ENCODE results near the gene AGMO.
A peak's percentile ranks its signal among the peaks of the same experiment; 100 is the strongest.

The AGMO gene

DNA sequence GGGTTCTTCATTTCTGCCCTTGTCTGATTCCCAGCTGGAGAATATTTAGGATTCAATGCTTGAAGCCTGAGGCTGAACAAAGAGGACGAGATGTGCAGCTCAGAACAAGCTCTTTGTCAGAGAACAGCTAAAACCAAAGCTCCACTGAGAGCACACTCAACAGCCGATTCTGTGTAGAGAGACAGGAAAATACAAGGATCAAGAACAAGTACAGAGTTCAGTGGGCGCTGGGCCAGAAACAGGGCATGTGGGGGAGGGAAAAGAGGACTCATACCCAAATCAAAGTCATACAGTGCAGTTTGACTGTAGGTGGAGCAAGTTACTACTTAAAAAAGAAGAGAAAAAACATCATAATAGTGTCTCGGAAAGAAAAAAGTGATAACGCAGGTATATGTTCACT is at the start of gene AGMO:
Gene AGMO (minus strand): TSS at position 181 of the 400 bp plus-strand sequence.
- no peak for DNase-seq

DNA sequence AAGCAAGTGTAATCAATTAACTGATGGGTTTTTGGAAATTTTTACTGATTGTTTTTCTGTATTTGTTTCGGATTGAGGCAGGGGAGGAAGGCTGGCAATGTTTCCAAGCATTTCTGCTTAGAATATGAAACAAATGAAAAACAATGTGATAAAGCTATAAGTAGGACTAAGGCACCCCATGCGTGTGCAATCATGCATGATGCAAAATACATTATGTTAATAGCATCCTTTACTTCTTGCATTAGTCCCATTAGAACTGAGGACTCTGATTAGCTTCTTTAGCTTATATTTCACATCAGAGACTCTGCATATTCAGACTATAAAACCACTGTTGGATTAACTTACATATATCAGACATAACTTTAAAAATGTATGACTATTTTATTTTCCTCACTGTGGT is 48.7 kb upstream of the AGMO start:
- no peak for DNase-seq

DNA sequence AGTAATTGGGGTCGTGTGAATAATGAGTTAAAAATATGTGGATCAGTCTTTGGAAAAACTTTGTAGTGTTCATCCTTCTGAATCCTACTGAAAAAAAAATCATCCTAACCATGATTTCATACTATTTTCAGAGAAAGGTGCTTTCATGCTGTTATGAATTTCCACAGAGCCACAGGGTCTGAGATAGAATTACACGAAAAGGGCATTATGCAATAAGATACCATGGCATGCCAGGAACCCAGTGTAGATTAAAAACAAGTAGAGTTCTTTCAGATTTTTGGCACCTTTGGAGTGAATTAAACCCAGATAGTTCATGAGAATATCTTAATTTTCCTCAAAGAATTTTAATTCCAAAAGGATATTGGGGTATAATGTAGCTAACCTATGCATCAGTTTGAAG is 47.5 kb upstream of the AGMO start:
- no peak for DNase-seq

DNA sequence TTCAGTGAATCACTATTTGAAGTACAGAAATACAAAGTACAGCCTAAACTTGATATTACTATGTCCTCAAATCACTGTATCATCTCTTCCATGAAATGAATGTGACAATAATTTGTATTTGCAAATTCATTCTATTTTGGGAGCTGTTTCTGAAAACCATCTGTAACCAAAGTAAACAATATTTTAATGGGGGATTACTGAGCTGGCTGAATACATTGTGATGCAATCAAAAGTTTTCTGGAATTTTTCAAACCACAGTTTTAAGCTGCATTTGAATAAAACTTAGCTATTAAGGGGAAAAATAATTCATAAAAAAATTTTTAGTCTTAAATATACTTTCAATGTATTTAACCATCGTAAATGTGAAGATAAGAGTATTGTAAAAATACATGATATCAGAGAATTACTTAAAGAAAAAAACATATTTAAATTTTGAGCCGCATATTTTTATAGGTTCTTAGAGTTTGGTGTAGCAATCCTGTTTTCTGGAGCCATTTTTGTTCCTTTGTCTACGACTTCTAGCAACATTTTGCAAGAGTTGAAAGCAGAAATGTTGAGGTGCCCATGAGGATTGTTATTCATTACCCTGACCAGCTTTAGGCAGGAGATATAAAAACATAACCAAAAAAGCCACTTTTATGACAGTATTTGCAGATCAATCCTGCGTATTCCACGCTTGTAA is 45.9 kb upstream of the AGMO start:
- no peak for DNase-seq

DNA sequence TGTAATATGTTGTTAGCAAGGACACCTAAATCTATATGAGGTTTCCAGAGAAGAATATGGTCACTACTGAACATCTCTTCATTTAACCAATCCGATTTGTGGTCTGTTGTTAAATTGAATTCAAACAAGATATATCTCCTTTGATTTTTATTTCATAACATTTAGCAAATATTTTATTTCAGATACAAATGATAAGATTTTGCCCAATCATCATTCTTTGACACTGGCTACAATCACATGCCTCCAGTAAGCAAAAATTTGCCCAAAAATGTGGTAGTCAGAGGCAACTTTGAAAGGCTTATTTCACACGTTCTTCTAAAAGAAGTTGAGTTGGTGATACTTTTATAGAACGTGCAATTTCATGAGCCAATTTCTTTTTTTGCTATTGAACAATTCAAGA is 44.7 kb upstream of the AGMO start:
- DNase-seq, result no peak

DNA sequence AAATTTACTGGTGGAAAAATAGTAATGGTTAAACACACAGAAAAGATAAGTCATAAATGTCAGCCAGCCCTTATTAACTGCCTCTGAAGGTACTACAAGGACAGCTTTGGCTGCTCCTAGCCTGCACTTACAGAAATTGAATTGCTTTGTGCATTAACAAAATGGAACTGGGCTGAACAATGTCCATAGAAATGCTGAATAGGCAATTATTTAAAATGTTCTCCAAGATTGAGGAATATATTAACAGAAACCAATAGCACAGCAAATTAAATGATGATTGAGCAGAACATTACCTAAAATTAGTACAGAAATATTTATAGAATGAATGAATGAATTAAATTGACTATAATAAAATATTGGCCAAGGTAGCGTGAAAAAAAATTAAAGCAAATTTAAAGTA is 42.4 kb upstream of the AGMO start:
- DNase-seq, result no peak

DNA sequence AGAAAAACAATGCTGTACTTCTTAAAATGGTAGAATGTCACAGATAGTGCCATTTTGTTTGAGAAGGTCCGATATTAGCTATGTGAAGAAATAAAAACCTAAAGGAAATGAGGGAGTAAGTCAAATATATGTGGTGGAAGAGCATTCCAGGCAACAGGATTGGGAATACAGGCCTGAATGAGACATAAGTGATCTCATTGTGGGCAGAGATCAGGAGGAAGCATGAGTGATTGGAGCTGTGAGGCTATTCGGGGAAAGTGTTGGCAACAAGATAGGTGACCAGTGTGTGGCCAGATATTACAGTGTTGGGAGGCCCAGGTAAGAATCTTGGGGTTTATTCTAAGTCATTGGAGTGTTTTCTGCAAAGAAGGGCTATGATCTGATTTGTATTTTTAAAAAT is 41.3 kb upstream of the AGMO start:
- DNase-seq, result no peak

DNA sequence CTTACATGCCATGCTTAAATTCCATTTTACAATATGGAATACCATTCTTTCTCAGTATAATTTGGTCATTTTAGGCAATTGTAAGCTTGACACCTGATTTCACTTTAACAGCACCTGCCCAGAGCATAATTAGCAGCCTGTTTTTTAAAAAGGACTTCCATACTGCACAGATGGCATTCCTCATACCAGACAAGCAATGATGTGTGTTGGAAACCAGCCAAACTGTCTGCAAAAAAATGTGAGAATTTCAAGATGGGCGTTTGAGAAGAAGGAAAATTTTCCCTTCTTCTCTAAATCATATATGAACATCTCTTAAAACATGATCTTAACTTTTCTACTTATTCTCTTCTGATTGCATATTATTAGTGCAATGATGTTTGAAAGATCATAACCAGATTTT is 40.4 kb upstream of the AGMO start:
- DNase-seq, result no peak

DNA sequence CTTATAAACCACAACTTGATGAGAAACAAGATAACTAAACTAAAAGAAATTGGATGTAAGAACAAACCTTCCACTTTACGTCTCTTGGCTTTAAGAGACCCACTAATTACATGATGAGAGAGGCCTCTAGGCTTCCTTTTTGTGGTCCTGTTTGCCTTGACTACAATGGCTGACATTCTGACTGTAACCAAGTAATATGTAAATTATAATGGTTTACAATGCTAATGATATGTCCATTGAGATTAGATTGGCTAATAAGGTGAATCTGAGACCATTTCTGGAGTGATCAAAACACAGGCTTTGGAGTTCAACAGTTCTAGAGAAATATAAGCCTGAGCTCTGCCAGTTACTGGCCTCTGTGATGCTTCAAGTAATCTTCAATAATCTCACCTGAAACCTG is 39.4 kb upstream of the AGMO start:
- no peak for DNase-seq

DNA sequence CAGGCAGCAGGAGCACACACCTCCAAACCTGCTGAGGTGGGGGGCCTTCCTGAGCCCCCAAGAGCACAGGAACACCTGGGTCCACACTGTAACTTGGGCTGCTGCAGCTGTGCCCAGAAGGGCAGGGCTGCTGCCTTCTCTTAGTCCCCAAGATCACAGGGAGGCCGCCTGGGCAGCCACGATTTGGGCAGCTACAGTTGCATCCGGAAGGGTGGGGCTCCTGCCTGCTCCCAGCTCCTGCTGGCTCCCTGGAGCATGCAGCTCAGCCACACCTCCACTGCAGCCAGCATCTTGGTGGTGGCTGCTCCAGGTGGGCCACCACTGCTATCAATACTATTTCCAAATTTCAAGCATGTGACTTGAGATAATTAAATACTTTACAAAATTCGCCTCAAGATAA is 38.5 kb upstream of the AGMO start:
- DNase-seq, result no peak

DNA sequence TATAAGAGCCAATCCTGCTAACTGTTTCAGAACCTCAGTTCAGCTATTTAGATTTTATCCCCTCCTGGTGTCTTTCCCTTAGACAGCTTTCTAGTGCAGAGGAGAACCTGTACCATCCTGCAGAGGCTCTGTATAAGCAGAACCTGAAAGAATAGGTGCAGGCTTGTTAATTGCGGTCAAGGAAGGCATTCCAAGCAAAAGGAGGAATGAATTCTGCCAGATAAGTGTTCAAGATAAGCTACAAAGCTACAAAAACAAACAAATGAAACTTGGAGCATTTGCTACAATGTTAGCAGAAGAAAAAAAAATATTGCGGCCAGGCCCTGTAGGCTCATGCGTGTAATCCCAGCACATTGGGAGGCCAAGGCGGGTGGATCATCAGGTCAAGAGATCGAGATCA is 32.6 kb upstream of the AGMO start:
- DNase-seq, result no peak

DNA sequence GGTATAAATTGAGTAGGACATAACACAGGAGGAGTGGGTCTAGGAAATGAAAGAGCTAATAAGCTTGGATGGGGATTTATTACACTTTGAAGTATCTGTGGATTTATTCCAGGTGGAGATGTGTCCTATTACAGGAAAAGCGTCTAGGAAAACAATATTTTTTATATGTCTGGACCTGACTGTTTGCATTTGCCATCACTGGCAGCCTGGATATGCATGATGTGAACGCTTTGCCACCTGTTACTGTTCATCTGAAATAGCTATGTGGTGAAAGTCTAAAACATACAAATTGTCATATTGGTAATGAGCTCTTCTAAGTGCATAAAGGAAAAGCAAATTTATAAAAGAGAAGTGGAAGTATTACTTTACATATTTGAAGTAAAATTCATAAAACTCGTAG is 31.6 kb upstream of the AGMO start:
- peak; percentile 65 for DNase-seq

DNA sequence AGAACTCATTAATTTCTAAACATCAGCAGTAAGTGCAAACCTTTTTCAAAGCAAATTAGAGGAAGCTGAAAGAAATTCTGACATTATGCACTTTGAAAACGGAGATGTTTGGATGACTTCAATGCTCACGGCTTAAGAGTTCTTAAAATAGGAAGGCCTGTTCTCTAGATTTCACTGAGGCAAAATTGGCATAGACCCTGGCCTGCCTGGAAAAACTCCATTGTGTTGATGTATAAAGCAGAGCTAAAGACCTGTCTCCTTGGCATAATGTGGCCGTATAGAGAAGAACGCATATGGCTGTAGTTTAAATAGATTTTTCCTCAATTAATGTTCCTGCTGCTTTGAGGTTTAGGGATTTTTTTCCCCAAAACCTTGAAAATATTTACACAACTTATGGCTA is 24.5 kb upstream of the AGMO start:
- no peak for DNase-seq

DNA sequence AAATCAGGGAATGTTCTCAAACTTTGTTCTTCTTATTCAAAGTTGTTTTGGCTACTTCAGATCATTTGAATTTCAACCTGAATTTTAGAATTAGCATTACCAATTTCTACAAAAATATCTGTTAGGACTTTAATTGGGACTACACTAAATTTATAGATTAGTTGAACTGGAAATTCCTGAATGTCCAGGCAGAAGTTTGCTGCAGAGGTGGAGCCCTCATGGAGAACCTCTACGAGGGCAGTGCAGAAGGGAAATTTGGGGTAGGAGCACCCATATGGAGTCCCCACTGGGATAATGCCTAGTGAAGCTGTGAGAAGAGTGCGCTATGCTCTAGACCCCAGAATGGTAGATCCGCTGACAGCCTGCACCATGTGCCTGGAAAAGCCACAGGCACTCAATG is 22.8 kb upstream of the AGMO start:
- DNase-seq, result no peak

DNA sequence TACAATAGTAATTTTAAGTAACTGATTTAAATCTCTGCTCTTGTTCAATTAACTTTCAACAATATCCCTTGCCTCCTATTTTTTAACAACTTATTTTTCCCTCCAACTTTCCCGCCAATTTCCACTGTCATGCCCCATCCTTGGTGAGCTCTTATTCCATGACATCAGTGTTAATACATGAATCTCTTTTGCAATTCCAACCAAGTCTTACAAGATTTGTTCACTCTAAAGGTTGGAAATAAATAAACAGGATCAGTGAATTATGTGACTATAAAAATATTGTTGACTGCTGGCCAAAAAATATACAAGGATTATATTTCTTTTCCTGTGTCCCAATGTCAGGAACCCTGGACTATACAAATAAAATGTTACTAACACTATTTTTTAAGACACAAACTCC is 21.0 kb upstream of the AGMO start:
- no peak for DNase-seq

DNA sequence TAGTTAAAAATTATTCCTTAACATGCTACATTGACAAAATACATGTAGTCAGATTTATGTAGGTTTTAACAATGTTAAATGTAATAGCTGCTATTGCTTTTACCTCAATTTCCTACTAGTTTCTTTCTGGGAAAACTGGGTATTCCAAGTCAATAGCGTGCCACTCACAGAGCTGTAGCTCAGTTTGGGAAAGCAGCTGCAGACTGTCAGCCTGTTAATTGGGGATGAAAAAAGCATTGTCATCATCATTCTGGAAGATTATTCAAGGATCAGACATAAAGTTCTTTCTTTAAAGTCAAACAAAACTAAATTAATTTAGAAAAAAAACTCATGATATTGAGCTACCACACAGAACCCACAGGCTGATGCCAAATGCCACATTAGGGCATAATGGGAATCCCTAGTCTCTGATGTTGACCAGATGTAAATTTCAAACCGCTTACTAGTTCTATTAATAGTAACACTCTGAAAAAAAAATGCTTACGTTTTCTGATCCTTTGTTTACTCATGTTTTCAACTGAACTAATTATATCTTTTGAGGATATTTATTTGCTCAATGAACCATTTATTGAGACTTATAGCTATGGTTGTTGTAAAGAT is 19.6 kb upstream of the AGMO start:
- peak; percentile 28 for DNase-seq

DNA sequence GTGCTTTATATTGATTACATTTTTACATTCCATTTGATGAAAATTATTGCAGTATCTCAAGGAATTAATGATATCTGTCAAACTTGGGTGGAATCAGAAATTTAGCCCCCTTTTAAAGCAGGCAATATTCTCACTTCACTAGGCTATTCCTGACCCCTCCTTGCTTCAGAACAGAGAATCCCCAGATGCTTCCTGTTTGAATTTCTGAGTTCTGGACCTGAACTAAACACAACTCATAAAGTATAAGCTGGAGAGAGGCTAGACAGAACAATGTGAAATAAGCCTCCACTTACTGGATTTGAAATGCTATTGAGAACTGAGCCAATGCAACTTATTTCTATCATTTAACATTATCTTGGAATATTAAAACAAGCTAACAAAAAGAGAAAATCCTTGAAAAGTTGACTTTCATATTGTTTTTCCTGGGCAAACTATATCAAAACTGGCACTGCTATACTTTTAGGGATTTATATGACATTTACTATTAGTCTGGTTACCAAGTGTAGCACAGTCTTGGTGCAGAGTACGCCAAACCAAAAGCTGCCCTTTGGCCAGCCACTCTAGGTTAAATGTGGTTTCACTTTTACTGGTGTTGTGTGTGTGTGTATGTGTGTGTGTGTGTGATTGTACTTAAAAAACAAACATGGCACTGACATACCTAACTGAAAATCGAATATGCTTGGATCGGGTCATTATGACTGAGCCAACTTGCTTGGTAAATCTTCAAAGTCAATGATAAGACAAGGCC is 19.0 kb upstream of the AGMO start:
- no peak for DNase-seq

DNA sequence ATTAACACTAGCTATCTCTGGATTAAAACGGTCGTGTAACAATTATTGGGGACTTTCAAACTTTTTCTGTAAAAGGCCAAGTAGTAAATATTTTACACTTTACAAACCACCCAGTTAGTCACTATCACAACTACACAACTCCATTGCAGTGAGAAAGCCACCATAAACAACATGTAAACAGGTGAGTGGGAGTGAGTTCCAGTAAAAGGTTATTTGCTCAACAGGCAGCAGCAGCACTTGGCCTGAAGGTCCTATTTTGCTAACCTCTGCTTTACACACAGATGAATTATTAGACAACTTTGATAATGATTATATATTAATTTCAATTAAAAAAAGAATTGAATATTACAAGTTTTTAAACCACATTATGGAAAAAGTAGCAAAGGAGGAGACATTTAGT is 15.8 kb upstream of the AGMO start:
- no peak for DNase-seq

DNA sequence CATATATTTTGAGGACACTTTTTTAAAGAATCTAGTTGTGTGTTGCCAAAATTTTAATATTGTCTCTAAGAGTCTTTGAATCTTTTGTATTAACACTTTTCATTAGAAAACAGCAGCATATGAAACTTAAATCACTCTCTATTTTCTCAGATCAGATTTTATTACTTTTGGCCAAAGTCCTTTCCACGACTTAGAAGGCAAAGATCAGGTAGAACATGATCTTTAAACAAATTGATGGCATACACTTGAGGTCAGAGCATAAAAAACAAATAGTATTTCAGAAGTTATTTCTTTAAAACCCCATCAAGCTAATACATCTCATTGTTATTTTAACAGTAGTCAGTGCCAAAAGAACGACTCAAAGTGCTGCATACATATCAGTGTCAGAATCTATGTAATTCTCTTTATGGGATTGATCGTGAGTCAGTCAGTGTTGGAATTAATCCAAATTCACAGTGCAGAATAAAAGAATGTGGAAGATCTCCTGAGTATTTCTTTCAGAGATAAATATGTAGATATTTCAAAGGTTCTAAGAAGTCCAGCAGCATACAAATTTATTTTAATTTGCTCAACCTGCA is 9.6 kb upstream of the AGMO start:
- DNase-seq, result no peak

DNA sequence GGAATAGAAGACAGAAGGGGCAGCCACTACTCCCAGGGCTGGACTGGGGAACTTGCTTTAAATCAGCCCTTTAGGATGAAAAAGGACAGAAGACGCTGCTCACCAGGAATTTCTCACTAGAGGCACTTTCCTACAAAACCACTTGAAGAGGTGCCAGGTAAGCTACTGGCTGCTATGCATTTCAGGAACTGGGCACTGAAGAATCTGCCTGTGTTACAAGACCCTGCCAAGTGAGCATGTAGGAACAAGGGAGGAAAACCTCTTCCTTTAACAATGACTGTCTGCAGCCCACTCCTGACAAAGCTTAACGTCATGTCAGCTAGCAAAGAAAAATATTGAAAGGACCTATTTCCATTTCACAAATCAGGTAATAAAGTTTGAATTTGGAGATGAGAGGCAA is 5.8 kb upstream of the AGMO start:
- no peak for DNase-seq

DNA sequence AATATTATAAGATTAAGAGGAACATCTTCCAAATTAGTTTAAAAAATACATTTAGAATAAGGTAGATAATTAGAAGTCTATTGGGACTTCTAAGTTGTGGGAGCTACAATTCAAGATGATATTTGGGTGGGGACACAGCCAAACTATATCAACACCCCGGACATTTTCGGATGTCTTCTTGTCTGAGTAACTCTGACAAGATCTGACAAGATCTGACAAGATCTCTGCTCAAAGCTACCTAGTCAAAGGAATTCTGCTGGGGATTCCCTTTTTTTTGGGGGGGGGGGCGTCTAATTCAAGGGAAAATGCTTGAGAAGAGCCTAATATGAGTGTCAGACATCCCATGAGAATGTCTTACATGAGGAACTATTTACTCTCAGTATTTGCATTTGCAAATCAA is 5.2 kb upstream of the AGMO start:
- DNase-seq, result no peak

DNA sequence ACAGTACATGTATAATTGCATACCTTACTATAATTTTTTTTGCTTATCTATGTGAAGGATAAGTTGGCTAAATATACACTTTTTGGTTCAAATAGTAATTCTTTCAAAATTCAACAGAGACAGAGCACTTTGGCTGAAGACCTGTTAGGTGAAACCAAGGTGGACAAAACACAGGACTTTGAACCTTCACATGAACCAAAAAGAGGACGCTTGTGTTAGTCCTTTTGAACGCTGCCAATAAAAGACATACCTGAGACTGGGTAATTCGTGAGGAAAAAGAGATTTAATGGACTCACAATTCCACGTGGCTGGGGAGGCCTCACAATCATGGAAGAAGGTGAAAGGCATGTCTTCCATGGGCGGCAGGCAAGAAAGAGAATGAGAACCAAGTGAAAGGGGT is 4.7 kb upstream of the AGMO start:
- DNase-seq, result no peak

DNA sequence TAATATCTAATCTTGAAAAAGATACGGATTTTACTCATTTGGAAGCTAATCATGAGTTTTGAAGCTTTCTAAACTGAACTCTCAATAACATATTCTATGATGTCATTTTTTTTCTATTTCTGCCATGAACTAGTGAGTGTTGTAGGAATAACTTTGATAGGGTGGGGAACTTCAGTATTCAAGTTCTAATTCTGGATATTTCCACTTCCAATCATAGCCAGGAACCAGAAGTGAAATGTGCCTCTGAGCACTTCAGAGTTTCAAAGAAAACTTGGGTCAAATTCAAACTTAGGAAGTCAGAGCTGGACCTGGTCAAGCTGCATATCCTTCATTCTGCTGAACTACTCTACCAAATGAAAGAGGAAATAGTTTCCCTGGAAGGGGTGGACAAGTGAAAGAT is 847 bp downstream of the AGMO start:
- DNase-seq, result no peak

DNA sequence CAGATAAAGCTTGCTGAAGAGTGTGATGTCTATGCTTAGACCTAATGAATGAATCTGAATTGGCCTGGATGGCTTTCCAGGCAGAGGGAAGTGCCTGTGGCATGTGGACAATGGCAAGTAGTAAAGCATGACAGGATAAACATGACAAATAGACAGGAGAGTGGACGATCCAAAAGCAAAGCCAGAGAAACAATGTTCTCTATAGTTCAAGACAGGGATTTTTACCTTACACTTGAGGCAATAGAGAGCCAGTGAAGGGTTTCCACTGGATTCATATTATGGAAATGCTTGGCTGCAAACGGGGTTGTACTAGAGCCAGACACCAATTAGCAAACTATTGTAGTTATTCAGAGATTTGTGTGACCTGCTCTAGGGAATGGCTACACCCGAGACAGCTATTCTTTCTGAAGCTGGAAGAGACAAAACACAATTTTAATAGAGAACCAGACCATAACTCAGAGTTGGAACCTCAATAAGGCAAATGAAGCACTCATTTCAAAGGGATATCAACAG is 2.3 kb downstream of the AGMO start:
- DNase-seq, result peak; percentile 83
